Measurements from ENCODE around the gene DUSP21.

DUSP21 gene

GRCh38 chrX:44871114-44871645, 27.4 kb downstream of the DUSP21 start:
- in situ Hi-C loops (cut with HindIII; ENCODE audit: low pct_unique_long_range_greater_than_20kb, low sequenced_read_pairs): no loop called here
- no peak for TF ChIP-seq JUND (IDR thresholded peaks at IDR 0.05; ENCODE audit: low read depth)
- no peak for DNase-seq (ENCODE audit: low read depth in 1 of 2, low spot score in 1 of 2)

GRCh38 chrX:44871931-44872820, 28.4 kb downstream of the DUSP21 start:
- DNase-seq (ENCODE audit: low read depth in 1 of 2, low spot score in 1 of 2): peak in 1 of 2 experiments; percentile 9
- in situ Hi-C loops (cut with HindIII; ENCODE audit: low pct_unique_long_range_greater_than_20kb, low sequenced_read_pairs): no loop called here
- TF ChIP-seq JUND (IDR thresholded peaks at IDR 0.05; ENCODE audit: low read depth): no peak

DNA sequence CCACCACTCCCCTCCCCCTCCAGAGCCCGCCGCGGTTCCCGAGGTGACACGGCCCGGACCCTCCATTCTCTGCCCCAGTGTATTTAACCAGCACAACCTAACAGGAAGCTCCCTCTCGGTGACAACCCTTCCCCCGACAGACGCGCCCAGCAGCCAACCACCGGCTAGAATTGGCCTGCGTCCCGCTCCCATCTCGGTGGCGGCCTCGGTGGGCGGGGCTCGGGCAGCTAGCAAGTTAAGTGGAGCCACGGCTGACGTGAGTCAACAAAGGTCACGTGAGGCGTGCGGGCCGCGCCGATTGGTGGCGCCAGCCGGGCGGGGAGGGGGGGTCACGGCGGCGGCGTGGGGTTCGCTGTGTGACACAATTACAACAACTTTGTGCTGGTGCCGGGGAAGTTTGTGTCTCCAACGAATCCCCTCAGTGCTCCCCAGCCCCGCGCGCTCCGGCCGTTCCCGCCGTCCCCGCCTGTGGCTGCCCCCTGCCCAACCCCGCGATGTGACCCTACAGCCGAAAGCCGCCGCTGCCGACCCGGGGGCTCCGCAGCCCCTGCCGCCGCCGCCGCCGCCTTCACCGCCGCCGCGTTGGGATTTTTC, 29.1 kb downstream of the DUSP21 start, which contains the start of gene KDM6A:
KDM6A (plus strand) TSS at position 368 of the 594 bp plus-strand sequence. CDS start 364 bp downstream, outside the sequence.
- in situ Hi-C loops (cut with HindIII; ENCODE audit: low pct_unique_long_range_greater_than_20kb, low sequenced_read_pairs): no loop called here
- no peak for TF ChIP-seq JUND (IDR thresholded peaks at IDR 0.05; ENCODE audit: low read depth)
- peak; percentile 98 for DNase-seq (ENCODE audit: low read depth in 1 of 2, low spot score in 1 of 2)

- DNase-seq (ENCODE audit: low read depth in 1 of 2, low spot score in 1 of 2): peak in 1 of 2 experiments; percentile 58
- TF ChIP-seq JUND (IDR thresholded peaks at IDR 0.05; ENCODE audit: low read depth): no peak
- in situ Hi-C loops (cut with HindIII; ENCODE audit: low pct_unique_long_range_greater_than_20kb, low sequenced_read_pairs): no loop called here
Observed at GRCh38 chrX:44873415-44874276, 29.8 kb downstream of the DUSP21 start.

DNA sequence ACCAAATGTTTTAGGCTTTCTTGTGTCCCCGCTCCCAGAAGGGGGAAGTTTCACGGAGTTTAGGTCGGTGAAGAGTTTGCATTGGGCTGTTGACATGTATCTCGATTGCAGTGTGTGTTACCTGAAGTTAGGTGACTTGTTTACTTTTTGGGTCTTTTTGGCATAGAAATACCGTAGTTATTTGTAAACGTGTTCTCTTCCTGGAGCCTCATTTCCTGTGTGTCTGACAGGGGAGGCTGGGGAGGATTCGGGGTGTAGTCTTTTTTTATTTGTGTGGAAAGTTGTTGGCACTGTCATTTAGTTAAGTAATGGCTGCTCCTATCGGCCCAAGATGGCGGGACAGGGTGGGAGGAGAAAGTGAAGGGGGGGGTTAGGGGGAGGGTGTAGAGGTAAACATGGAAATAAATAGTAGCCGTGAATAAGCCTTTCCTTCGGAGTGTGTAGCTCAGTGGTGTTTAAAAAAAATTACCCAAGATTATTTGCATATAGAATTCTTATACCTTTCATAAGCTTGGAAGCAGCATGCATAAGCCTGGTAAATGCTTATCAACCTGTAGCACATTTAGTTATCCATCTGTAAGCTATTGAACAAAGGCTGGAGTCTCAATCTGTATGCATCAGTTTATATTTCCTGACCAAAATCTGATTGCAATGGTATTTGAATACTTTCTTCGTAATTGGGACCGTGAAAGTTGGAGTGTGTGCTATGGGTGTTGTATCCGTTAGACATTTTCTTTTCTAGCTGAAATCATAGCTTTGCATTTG, 30.8 kb downstream of the DUSP21 start:
- TF ChIP-seq JUND (IDR thresholded peaks at IDR 0.05; ENCODE audit: low read depth): no peak
- peak in 1 of 2 experiments; percentile 44 for DNase-seq (ENCODE audit: low read depth in 1 of 2, low spot score in 1 of 2)
- in situ Hi-C loops (cut with HindIII; ENCODE audit: low pct_unique_long_range_greater_than_20kb, low sequenced_read_pairs): no loop called here

GRCh38 chrX:44875185-44875489, 31.3 kb downstream of the DUSP21 start:
- in situ Hi-C loops (cut with HindIII; ENCODE audit: low pct_unique_long_range_greater_than_20kb, low sequenced_read_pairs): no loop called here
- no peak for DNase-seq (ENCODE audit: low read depth in 1 of 2, low spot score in 1 of 2)
- no peak for TF ChIP-seq JUND (IDR thresholded peaks at IDR 0.05; ENCODE audit: low read depth)

- TF ChIP-seq JUND (IDR thresholded peaks at IDR 0.05; ENCODE audit: low read depth): no peak
- in situ Hi-C loops (cut with HindIII; ENCODE audit: low pct_unique_long_range_greater_than_20kb, low sequenced_read_pairs): no loop called here
Observed at GRCh38 chrX:44876086-44876485, 32.3 kb downstream of the DUSP21 start.

GRCh38 chrX:44876767-44877166, 32.9 kb downstream of the DUSP21 start:
- DNase-seq (ENCODE audit: low read depth in 1 of 2, low spot score in 1 of 2): no peak

More at GRCh38 chrX:44876086-44876485, 32.3 kb downstream of the DUSP21 start:
- DNase-seq (ENCODE audit: low read depth in 1 of 2, low spot score in 1 of 2): peak in 1 of 2 experiments; percentile 28

GRCh38 chrX:44878780-44879179, 35.0 kb downstream of the DUSP21 start:
- in situ Hi-C loops (cut with HindIII; ENCODE audit: low pct_unique_long_range_greater_than_20kb, low sequenced_read_pairs): no loop called here
- no peak for TF ChIP-seq JUND (IDR thresholded peaks at IDR 0.05; ENCODE audit: low read depth)
- DNase-seq (ENCODE audit: low read depth in 1 of 2, low spot score in 1 of 2): no peak

More at GRCh38 chrX:44876767-44877166, 32.9 kb downstream of the DUSP21 start:
- in situ Hi-C loops (cut with HindIII; ENCODE audit: low pct_unique_long_range_greater_than_20kb, low sequenced_read_pairs): no loop called here
- no peak for TF ChIP-seq JUND (IDR thresholded peaks at IDR 0.05; ENCODE audit: low read depth)

GRCh38 chrX:44881549-44881948, 37.7 kb downstream of the DUSP21 start:
- TF ChIP-seq JUND (IDR thresholded peaks at IDR 0.05; ENCODE audit: low read depth): no peak
- in situ Hi-C loops (cut with HindIII; ENCODE audit: low pct_unique_long_range_greater_than_20kb, low sequenced_read_pairs): no loop called here
- DNase-seq (ENCODE audit: low read depth in 1 of 2, low spot score in 1 of 2): no peak

DNA sequence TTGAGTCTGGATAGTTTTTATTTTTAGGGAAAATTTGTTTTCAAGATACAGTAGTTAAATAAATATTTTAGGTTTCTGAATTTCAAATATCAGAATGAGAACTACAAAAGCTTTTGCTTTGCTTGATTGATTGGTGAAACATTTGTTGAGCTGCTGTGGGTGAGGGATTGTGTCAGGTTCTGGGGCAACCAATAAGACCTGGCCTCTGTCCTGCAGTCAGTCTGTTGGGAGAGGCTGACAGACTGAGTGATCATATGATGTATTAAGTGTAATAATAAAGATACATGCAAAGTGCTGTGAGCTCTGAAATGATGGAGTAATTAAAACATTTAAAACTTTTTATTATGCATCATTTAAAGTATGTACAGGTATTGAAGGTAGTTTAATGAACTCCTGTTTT, 38.8 kb downstream of the DUSP21 start:
- no peak for DNase-seq (ENCODE audit: low read depth in 1 of 2, low spot score in 1 of 2)
- no peak for TF ChIP-seq JUND (IDR thresholded peaks at IDR 0.05; ENCODE audit: low read depth)
- in situ Hi-C loops (cut with HindIII; ENCODE audit: low pct_unique_long_range_greater_than_20kb, low sequenced_read_pairs): no loop called here

DNA sequence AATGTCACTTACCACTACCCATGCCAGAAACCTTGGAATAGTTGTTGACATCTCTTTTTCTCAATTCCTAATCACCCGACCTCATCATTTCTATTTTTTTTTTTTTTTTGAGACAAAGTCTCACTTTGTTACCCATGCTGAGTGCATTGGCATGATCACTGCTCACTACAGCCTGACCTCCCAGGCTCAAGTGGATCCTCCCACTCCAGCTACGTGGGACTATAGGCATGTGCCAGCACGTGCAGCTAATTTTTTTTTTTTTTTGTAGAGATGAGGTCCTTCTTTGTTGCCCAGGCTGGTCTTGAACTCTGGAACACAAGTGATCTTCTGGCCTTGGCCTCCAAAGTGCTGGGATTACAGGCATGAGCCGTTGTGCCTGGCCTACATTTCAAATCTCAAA, 41.1 kb downstream of the DUSP21 start:
- no peak for TF ChIP-seq JUND (IDR thresholded peaks at IDR 0.05; ENCODE audit: low read depth)
- no peak for DNase-seq (ENCODE audit: low read depth in 1 of 2, low spot score in 1 of 2)
- in situ Hi-C loops (cut with HindIII; ENCODE audit: low pct_unique_long_range_greater_than_20kb, low sequenced_read_pairs): no loop called here

All from T47D (cell line).